Colon (tissue), 2 donors: Measurements from ENCODE around the gene OR4E2.
"Not testable (repeated sequence)": the region's sequence is repeated elsewhere in the genome, so short reads cannot be mapped to it uniquely, and the experiment has no call there.

Experiments used
- FAIRE-seq: peaks from 2 replicates; lab custom pipeline; 2012; peaks lifted over from hg19 to GRCh38; lab: Jason Lieb, UNC
- donor health status: control.
- donor health status: control.

The OR4E2 gene, protein sequence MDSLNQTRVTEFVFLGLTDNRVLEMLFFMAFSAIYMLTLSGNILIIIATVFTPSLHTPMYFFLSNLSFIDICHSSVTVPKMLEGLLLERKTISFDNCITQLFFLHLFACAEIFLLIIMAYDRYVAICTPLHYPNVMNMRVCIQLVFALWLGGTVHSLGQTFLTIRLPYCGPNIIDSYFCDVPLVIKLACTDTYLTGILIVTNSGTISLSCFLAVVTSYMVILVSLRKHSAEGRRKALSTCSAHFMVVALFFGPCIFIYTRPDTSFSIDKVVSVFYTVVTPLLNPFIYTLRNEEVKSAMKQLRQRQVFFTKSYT

GRCh38 chr14:21653331-21653885 lies at the start of gene OR4E2:
OR4E2 (plus strand) TSS chr14:21653835; CDS start chr14:21665083, 11,248 bp downstream.
- FAIRE-seq, result no peak

DNA sequence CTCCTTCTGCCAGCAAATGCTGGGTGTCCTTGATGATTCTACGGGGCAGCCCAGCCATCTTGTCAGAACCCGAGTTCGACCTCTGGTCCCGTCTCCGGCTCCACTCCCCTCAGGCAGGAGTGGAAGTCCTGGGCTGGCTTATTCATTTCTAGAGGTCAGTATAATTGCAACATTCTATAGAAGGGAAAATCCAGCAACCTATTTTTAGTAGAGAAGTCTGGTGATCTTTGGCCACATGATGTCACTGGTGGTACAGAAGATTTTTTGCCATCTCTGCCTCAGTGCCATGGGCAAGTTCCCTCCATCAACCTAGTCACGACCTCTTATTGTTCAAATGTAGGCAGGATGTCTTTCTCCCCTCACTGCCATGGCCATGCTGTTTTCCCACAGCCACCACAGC lies 41.3 kb upstream of the OR4E2 start:
- FAIRE-seq, result no peak

GRCh38 chr14:21614240-21614639 lies 39.4 kb upstream of the OR4E2 start:
- FAIRE-seq, result no peak

GRCh38 chr14:21617614-21618013 lies 36.0 kb upstream of the OR4E2 start:
- no peak for FAIRE-seq

GRCh38 chr14:21626491-21627230 lies 27.0 kb upstream of the OR4E2 start:
- no peak for FAIRE-seq

DNA sequence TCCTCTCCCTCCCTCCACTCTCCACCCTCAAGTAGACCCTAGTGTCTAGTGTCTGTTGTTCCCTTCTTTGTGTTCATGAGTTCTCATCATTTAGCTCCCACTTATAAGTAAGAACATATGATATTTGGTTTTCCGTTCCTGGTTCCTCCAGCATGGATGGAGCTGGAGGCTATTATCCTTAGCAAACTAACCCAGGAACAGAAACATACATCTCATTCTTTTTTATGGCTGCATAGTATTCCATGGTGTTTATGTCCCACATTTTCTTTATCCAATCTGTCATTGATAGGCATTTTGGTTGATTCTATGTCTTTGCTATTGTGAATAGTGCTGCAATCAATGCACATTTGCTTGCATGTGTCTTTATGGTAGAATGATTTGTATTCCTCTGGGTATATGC lies 23.1 kb upstream of the OR4E2 start:
- not testable (repeated sequence) for FAIRE-seq

DNA sequence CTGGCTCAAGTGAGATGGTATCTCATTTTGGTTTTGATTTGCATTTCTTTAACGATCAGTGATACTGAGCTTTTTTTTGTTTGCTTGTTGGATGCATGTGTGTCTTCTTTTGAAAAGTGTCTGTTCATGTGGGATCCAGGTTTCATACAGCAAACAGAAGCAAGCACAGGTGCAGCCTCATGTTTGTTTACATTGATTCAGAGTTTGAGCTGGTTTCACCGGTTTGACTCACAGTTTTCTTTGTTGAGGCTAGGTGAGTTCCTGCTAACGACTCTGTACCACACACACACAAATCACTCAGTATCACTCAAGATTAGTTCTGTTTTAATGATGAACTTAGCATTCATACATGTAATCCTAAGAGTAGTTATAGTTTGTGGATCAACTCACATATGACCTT lies 22.6 kb upstream of the OR4E2 start:
- no peak for FAIRE-seq

- FAIRE-seq, result no peak
These were observed 18.8 kb upstream of the OR4E2 start, which contains the start of gene OR10G2 for GRCh38 chr14:21634840-21635239. OR10G2 (minus strand) TSS chr14:21634940; CDS start chr14:21634842, 98 bp downstream.

DNA sequence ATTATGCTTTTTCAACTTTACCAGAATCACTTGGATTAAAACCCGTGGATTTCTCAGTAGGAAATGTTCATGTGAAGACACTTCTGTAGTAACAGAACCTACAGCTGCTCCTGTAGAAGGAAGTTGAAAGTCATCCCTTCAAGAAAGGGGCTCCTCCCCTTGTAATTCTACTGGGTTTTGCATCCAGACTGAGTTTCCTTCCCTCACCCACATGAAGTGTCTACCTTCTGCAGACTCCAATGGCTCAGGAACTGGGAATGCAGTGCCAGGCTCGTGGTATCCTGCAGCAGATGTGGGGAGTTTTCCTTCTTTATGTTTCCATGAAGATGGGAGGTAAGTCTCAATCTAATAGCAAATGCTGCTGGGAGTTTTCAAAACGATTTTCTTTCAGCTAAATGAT lies 11.0 kb upstream of the OR4E2 start:
- FAIRE-seq, result no peak

DNA sequence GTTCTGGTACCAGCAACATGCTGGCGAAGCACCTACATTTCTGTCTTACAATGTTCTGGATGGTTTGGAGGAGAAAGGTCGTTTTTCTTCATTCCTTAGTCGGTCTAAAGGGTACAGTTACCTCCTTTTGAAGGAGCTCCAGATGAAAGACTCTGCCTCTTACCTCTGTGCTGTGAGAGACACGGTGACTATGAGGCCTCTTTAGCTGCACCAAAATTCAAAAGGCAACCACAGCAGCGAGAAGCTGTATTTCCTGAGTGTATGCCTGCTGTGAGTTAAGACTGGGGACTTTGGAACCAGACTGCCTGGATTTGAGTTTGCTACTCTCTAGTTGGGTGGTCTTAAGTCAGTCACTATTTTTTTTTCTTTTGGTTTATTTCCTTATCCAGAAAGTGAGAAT lies 10.2 kb upstream of the OR4E2 start:
- no peak for FAIRE-seq

DNA sequence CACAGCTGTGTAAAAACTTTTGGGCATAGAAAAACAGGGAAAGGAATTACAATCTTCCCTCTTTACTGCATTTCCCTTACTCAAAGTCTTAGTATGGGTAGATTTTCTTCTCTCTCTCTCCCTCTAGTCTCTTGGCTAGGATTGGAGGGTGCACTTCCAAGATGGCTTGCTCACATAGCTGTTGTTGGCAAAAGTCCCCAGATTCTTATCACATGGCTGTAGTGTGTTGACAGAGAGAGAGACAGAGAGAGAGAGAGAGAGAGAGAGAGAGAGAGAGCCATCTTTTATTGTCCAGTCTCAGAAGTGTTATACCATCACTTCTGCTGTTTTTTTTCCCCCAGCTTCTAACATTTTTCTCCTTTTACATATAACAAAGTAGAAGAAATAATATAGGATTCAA lies 6.3 kb upstream of the OR4E2 start:
- FAIRE-seq, result no peak

- no peak for FAIRE-seq
These were observed 1.3 kb upstream of the OR4E2 start for GRCh38 chr14:21652209-21652808.

GRCh38 chr14:21654215-21654614 lies 580 bp downstream of the OR4E2 start:
- no peak for FAIRE-seq

- FAIRE-seq, result no peak
These were observed 3.3 kb downstream of the OR4E2 start for GRCh38 chr14:21656980-21657379.

DNA sequence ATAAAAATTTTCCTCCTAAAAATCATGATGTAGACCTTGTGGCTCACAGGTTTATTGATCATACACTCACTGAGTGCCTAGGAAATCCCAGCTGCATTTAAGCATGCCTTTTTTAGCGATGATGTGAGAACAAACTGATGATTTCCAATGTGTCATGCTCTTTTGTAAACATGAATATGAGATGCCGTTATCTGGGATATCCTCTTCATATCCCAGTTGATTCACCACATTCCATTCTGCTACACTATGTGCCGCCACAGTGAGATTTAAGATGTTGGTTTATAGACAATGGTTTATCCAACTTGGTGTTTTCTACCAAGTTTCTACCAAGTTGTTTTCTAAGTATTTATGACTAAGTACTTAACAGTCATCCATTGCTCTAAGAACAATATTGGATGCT lies 14.7 kb downstream of the OR4E2 start:
- no peak for FAIRE-seq

DNA sequence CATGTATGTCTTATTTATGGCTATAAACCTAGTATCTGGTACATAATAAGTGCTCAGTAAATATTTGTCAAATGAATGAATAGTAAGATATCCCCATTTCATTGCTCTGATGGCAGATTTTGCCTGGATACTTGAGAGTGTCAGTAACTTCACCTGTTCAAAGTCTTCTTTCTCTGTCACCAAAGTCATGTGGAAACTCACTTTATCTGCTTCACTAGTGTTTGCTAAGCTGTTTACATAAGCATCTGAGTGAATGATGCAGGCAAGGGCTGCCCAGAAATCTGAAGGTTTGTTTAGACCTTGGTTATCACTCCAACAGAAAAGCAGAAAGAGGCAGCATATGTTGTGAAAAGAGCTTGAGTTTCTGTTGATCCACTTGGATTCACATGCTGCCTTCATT lies 15.6 kb downstream of the OR4E2 start:
- FAIRE-seq, result no peak

DNA sequence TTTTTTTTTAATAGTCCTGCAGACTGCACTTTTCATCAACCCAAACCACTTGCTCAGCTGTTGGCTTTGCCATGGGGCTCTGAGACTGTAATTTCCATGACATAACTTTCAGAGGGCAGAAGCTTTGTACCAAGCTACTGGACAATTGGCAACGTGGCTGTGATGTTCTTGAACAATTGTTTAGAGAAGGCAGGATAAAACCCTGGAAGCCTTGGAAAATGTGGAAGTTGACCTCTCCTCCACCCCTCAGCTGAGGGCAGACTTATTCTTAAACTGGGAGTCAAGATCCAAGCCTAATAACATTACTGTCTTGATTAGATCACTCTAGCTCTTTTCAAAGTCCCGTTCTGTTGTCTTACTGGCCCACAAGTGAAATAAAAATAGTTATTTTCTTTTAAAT lies 17.7 kb downstream of the OR4E2 start:
- no peak for FAIRE-seq

DNA sequence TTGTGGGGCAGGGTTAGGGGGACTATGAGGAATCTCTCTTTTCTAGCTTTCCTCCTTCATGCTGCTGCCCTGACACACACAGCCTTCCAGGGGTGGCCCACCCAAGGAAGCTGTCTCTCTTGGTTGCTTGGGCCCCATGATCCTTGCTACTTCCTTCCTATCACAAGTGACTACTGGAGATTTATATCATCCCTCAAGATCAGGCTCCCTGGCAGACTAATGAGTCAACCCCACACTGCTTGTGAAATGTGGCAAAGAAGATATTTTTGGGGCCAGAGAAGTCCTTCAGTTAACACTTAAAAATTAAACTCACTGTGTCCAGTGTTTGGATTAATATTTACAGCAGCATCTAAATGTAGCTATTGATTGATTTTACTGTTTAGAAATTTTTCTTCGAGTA lies 18.5 kb downstream of the OR4E2 start:
- FAIRE-seq, result no peak

DNA sequence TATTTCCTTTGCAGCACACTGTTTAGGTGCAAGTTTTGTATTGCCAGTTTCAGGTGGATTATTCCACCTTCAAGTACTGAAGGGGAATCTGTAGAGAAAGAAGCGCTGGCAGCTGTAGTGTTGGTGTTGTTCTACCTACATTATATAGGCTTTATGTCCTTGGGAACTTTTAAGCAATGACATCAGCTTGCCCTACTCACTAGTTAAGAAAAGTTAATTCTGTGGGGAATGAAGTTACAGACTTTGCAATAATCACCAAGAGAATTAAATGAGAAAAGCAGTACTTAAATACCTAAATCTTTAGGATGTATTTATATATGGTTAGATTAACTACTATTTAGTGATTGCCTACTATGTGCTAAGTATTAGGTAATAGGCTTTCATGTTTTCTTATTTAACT lies 20.1 kb downstream of the OR4E2 start, which contains the start of gene OR4E1:
TSS of gene OR4E1 (minus strand) at position 101 of the 400 bp plus-strand sequence. CDS start 2,883 bp downstream, outside the sequence.
- FAIRE-seq, result no peak

GRCh38 chr14:21675566-21675965 lies 21.9 kb downstream of the OR4E2 start:
- FAIRE-seq, result no peak

DNA sequence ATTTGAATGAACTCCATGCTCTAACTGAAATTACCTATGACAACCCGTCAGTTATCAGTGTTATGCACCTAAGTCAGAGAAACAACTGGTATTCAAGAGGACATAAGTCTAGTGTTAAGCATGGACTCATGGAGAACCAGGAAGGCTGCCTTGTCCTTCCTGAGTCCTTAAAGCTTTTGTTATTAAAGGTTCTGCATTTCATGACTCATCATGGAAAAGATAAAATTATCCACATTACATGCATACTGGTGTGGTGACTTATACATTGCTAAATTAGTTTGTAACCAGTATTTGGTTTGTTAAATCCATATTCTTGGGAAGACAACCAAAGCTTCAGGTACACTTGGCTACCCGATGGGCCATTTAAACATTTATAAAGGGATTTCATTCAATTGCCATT lies 26.4 kb downstream of the OR4E2 start:
- no peak for FAIRE-seq

- FAIRE-seq, result no peak
These were observed 32.8 kb downstream of the OR4E2 start for GRCh38 chr14:21686468-21686867.

DNA sequence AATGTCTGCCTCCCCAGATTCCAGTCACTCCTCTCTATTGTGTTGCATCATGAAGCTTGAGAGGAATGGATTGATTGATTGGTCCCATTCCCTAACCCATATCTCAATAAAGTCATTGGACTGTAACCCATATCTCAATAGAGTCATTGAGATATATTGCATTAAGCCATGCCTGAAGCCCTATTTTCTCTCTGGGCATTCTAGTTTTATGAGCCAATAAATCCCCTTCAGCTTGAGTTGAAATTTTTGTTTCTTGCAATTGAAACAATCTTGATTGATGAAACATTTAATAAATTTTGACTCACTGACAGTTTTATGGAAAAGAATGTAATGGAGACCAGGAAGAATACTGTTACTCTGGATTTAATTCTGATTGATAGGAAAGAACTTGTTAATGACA lies 40.8 kb downstream of the OR4E2 start:
- no peak for FAIRE-seq
